ENCODE data around the gene TGM1. TPM values are rescaled to one million over a fixed set of nuclear protein-coding genes. Genes with fewer than 3 reads are reported as not detected.

TGM1 gene
- polyA plus RNA-seq (2013, experiment 1 of 2): 2.8 TPM
- 1.3 TPM for polyA plus RNA-seq (2013, experiment 2 of 2)

DNA sequence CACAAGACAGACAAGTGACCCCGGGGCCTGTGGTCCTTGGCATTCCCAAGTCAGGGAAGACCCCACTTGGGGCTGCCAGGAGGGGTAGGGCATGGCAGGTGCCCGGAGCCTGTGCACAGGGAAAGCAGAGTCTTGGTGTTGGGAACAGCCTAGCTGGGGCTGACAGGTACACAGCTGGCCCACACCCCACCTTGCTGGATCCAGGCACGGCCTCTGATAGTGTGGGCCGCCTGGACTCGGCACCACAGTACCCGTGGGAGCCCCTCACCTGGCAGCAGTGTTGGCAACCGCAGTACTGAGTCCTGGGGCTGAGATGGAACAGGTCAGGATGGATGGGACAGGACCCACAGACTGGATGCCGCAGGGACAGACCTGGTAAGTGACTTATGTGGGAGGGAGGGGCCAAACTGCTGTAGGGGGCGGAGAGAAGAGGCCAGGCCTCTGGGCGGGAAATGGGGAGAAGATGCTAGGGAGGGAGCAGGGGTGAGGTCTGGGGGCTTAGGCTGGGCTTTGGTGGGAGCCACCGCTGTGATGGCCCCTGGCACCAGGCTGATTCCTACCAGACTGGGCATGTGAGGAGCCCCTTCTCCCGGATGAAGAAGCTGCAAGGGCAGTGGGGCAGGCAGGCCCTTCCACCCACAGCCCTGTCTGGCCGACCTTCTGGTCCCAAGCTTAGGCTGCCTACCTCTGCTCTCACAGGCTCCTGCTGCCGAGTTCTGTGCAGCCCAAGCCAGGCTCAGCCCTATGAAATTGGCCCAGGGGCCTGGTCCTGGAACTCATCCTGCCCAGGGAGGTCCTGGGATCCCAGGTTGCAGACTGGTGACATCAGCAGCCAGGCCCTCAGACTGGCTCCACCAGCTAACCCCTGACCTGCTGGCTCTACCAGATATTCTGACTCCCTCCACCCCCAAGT is at the start of gene TGM1:
Gene TGM1, minus strand, starts transcription at position 357 of the 913 bp plus-strand sequence. CDS start 825 bp downstream, outside the sequence.
- Histone ChIP-seq H3K27ac (ENCODE audit: low read depth, low read length, severe bottlenecking) (no peak within 1 kb of the TSS), H3K4me1 (ENCODE audit: control insufficient read depth, insufficient read depth, low read length, poor library complexity, severe bottlenecking) (peaks cover 3% of the 10 kb centered on the region)
- 70 to 79% methylated on average over 8 to 11 of the region's 14 CpGs for WGBS, 2 experiments (ENCODE audit: insufficient coverage in 2 of 2)

DNA sequence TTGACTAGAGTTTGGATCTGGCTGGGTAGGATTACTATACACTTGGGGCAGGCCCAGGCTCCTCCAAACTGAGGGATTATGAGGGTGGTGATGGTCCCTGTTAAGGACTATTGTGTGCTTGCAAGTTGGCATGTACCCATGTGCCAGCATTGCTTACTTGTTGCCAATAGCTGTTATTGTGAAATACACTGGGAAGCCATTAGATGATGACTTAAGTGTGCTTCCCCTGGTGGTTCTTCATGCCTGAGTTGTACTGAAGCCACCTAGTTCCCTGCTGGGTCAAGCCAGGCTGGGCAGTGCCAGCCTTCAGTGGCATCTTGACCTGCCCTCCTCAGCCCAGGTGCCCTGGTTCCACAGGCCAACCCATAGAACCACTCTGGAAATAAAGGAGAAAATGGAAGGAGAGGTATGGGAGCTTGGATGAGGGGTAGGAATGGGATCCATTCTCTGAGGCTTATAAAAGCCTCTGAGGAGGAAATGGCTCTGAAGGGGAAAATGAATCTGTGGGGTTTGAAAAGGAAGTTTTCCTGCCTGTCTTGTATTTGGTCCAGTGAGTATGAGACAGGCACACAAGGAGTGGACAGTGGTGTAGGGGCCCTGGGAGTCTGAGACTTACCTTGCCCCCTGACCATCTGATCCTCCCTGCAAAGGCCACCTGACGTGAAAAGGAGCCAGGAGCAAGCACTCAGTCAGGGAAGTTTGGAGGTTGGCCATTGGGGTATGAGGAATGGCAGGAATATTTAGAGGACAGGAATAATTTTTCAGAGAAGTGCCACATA is 49.0 kb upstream of the TGM1 start:
- Histone ChIP-seq H3K27ac (ENCODE audit: low read depth, low read length, severe bottlenecking) (no peak overlapping the region), H3K36me3 (ENCODE audit: control insufficient read depth, insufficient read depth, low read length) (peaks cover 47% of the 10 kb centered on the region), H3K4me1 (ENCODE audit: control insufficient read depth, insufficient read depth, low read length, poor library complexity, severe bottlenecking) (peaks cover 5% of the 10 kb centered on the region), H3K4me3 (ENCODE audit: extremely low read depth, insufficient read depth, low read length, poor library complexity, severe bottlenecking) (no peak overlapping the region), H3K9me3 (ENCODE audit: control insufficient read depth, low read length) (no peaks in the 10 kb centered on the region)
- 100% methylated on average over 1 of the region's 1 CpG; no CpG with 5 or more reads in 1 of the 2 experiments for WGBS, 2 experiments (ENCODE audit: insufficient coverage in 2 of 2)

More for the DNA sequence above, at the start of gene TGM1:
- H3K36me3 ChIP-seq (ENCODE audit: control insufficient read depth, insufficient read depth, low read length): peaks cover 12% of the 10 kb centered on the region
- H3K9me3 ChIP-seq (ENCODE audit: control insufficient read depth, low read length): no peaks in the 10 kb centered on the region
- H3K4me3 ChIP-seq (ENCODE audit: extremely low read depth, insufficient read depth, low read length, poor library complexity, severe bottlenecking): no peak within 1 kb of the TSS

DNA sequence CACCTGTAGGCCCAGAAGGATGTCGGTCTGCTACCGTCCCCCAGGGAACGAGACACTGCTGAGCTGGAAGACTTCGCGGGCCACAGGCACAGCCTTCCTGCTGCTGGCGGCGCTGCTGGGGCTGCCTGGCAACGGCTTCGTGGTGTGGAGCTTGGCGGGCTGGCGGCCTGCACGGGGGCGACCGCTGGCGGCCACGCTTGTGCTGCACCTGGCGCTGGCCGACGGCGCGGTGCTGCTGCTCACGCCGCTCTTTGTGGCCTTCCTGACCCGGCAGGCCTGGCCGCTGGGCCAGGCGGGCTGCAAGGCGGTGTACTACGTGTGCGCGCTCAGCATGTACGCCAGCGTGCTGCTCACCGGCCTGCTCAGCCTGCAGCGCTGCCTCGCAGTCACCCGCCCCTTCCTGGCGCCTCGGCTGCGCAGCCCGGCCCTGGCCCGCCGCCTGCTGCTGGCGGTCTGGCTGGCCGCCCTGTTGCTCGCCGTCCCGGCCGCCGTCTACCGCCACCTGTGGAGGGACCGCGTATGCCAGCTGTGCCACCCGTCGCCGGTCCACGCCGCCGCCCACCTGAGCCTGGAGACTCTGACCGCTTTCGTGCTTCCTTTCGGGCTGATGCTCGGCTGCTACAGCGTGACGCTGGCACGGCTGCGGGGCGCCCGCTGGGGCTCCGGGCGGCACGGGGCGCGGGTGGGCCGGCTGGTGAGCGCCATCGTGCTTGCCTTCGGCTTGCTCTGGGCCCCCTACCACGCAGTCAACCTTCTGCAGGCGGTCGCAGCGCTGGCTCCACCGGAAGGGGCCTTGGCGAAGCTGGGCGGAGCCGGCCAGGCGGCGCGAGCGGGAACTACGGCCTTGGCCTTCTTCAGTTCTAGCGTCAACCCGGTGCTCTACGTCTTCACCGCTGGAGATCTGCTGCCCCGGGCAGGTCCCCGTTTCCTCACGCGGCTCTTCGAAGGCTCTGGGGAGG is 47.9 kb upstream of the TGM1 start, which contains the start of gene LTB4R:
Gene LTB4R, plus strand, starts transcription at position 857 of the 959 bp plus-strand sequence. CDS start 4,150 bp downstream, outside the sequence.
- H3K4me1 ChIP-seq (ENCODE audit: control insufficient read depth, insufficient read depth, low read length, poor library complexity, severe bottlenecking): no peaks in the 10 kb centered on the region
- WGBS, 2 experiments (ENCODE audit: insufficient coverage in 2 of 2): 97% methylated on average over 87 to 99 of the region's 99 CpGs

GRCh38 chr14:24310265-24310645 is 47.3 kb upstream of the TGM1 start:
- WGBS, 2 experiments (ENCODE audit: insufficient coverage in 2 of 2): 90 to 91% methylated on average over 3 to 5 of the region's 5 CpGs
- H3K4me1 ChIP-seq (ENCODE audit: control insufficient read depth, insufficient read depth, low read length, poor library complexity, severe bottlenecking): no peaks in the 10 kb centered on the region
- H3K4me3 ChIP-seq (ENCODE audit: extremely low read depth, insufficient read depth, low read length, poor library complexity, severe bottlenecking): no peak overlapping the region
- H3K27ac ChIP-seq (ENCODE audit: low read depth, low read length, severe bottlenecking): no peak overlapping the region
- H3K36me3 ChIP-seq (ENCODE audit: control insufficient read depth, insufficient read depth, low read length): peaks cover 57% of the 10 kb centered on the region
- no peaks in the 10 kb centered on the region for H3K9me3 ChIP-seq (ENCODE audit: control insufficient read depth, low read length)

More for the DNA sequence above, 47.9 kb upstream of the TGM1 start, which contains the start of gene LTB4R:
- H3K9me3 ChIP-seq (ENCODE audit: control insufficient read depth, low read length): no peaks in the 10 kb centered on the region
- H3K27ac ChIP-seq (ENCODE audit: low read depth, low read length, severe bottlenecking): no peak within 1 kb of the TSS
- peaks cover 53% of the 10 kb centered on the region for H3K36me3 ChIP-seq (ENCODE audit: control insufficient read depth, insufficient read depth, low read length)
- H3K4me3 ChIP-seq (ENCODE audit: extremely low read depth, insufficient read depth, low read length, poor library complexity, severe bottlenecking): no peak within 1 kb of the TSS

- H3K9me3 ChIP-seq (ENCODE audit: control insufficient read depth, low read length): no peaks in the 10 kb centered on the region
- H3K4me1 ChIP-seq (ENCODE audit: control insufficient read depth, insufficient read depth, low read length, poor library complexity, severe bottlenecking): no peaks in the 10 kb centered on the region
- no peak within 1 kb of the TSS for H3K4me3 ChIP-seq (ENCODE audit: extremely low read depth, insufficient read depth, low read length, poor library complexity, severe bottlenecking)
- 96 to 100% methylated on average over 2 to 5 of the region's 5 CpGs for WGBS, 2 experiments (ENCODE audit: insufficient coverage in 2 of 2)
- H3K27ac ChIP-seq (ENCODE audit: low read depth, low read length, severe bottlenecking): no peak within 1 kb of the TSS
- H3K36me3 ChIP-seq (ENCODE audit: control insufficient read depth, insufficient read depth, low read length): peaks cover 62% of the 10 kb centered on the region
These were observed 46.7 kb upstream of the TGM1 start, which contains the start of gene LTB4R2 for GRCh38 chr14:24309538-24310264. Gene LTB4R2 (plus strand): TSS chr14:24310140. CDS start chr14:24310665, 525 bp downstream.

- no peak overlapping the region for H3K27ac ChIP-seq (ENCODE audit: low read depth, low read length, severe bottlenecking)
- H3K9me3 ChIP-seq (ENCODE audit: control insufficient read depth, low read length): no peaks in the 10 kb centered on the region
- H3K36me3 ChIP-seq (ENCODE audit: control insufficient read depth, insufficient read depth, low read length): peaks cover 70% of the 10 kb centered on the region
- 82 to 94% methylated on average over 4 to 7 of the region's 7 CpGs for WGBS, 2 experiments (ENCODE audit: insufficient coverage in 2 of 2)
- no peaks in the 10 kb centered on the region for H3K4me1 ChIP-seq (ENCODE audit: control insufficient read depth, insufficient read depth, low read length, poor library complexity, severe bottlenecking)
- no peak overlapping the region for H3K4me3 ChIP-seq (ENCODE audit: extremely low read depth, insufficient read depth, low read length, poor library complexity, severe bottlenecking)
These were observed 45.6 kb upstream of the TGM1 start for GRCh38 chr14:24308342-24309124.

DNA sequence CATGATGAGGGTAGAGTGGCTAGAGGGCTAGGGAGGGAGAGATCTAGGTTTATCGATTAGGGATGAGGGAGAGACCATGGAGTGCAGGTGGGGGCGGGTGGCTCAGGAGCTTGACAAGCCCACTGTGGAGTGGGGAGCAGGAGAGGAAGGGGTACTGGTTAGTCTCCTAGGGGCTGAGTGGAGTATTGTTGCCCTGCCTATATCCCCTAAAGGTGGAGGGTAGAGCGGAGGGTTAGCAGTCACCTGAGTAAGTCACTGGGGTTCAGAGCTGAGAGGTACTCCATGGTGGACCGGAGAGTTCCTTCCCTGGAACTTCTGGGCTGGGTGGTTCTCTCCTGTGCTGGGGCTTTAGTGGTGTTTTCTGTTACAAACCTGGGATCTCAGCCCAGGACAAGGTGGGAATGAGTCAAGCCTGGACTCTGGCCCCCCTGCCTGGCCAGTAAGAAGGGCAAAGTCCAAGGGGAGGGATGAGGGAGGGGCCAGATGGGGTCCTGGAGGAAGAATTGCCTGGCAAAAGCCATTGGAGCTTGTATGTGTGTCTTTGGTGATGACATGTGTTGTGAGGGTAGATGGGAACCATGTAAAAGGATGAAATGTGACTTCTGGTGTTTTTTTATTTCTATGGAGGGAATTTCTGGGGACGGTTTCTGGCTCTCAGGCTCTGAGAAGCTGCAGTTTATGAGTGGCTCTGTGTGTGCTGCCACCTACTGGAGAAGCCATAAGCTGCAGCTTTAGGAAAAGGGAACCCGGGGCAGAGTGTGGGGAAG is 44.8 kb upstream of the TGM1 start, which contains the start of gene CIDEB:
Gene CIDEB, minus strand, starts transcription at position 403 of the 767 bp plus-strand sequence. Its CDS starts 119 bp downstream, at position 284.
- no peak within 1 kb of the TSS for H3K4me3 ChIP-seq (ENCODE audit: extremely low read depth, insufficient read depth, low read length, poor library complexity, severe bottlenecking)
- no peaks in the 10 kb centered on the region for H3K9me3 ChIP-seq (ENCODE audit: control insufficient read depth, low read length)
- H3K4me1 ChIP-seq (ENCODE audit: control insufficient read depth, insufficient read depth, low read length, poor library complexity, severe bottlenecking): no peaks in the 10 kb centered on the region
- peaks cover 78% of the 10 kb centered on the region for H3K36me3 ChIP-seq (ENCODE audit: control insufficient read depth, insufficient read depth, low read length)
- WGBS, 2 experiments (ENCODE audit: insufficient coverage in 2 of 2): 65 to 72% methylated on average over 6 of the region's 6 CpGs
- no peak within 1 kb of the TSS for H3K27ac ChIP-seq (ENCODE audit: low read depth, low read length, severe bottlenecking)

- no peak overlapping the region for H3K27ac ChIP-seq (ENCODE audit: low read depth, low read length, severe bottlenecking)
- 84 to 88% methylated on average over 9 to 11 of the region's 11 CpGs for WGBS, 2 experiments (ENCODE audit: insufficient coverage in 2 of 2)
- H3K36me3 ChIP-seq (ENCODE audit: control insufficient read depth, insufficient read depth, low read length): peaks cover 81% of the 10 kb centered on the region
- no peaks in the 10 kb centered on the region for H3K4me1 ChIP-seq (ENCODE audit: control insufficient read depth, insufficient read depth, low read length, poor library complexity, severe bottlenecking)
- H3K4me3 ChIP-seq (ENCODE audit: extremely low read depth, insufficient read depth, low read length, poor library complexity, severe bottlenecking): no peak overlapping the region
- no peaks in the 10 kb centered on the region for H3K9me3 ChIP-seq (ENCODE audit: control insufficient read depth, low read length)
These were observed 44.2 kb upstream of the TGM1 start for GRCh38 chr14:24307156-24307574.
